Measurements from ENCODE around the gene GAGE13. TPM values are rescaled to one million over a fixed set of nuclear protein-coding genes. Genes with fewer than 3 reads are reported as not detected.
"Not testable (repeated sequence)": the region's sequence is repeated elsewhere in the genome, so short reads cannot be mapped to it uniquely, and the experiment has no call there.

The GAGE13 gene
- total RNA-seq, 4 donors from 2014 or later, result not detected

DNA sequence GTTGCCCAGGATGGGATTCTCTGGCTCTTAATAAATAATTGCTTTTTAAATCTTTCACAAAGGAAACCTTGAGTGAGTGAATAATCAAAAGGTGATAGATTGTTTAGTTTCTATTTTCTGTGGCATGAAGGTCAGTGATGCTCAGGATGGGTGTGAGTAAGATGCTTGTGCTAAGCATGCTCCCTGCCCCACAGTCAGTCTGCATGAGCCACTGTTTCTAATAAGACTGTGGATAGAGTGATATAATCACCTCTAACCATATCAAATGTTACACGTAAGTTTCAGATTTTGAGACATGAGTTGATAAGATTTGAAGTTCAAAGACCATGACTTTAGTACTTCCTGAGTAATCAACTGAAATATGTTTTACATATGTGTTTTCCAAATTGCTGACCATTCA, 30.7 kb upstream of the GAGE13 start:
- Histone ChIP-seq H3K27me3 (no peaks in the 10 kb centered on the region), H3K4me1 (no peaks in the 10 kb centered on the region), H3K9me3 (no peaks in the 10 kb centered on the region), H3K27ac (no peak overlapping the region), H3K4me3 (no peak overlapping the region), H3K36me3 (no peaks in the 10 kb centered on the region)
- TF ChIP-seq POLR2A (IDR thresholded peaks at IDR 0.05), result no peak
- TF ChIP-seq, protein P1, sequence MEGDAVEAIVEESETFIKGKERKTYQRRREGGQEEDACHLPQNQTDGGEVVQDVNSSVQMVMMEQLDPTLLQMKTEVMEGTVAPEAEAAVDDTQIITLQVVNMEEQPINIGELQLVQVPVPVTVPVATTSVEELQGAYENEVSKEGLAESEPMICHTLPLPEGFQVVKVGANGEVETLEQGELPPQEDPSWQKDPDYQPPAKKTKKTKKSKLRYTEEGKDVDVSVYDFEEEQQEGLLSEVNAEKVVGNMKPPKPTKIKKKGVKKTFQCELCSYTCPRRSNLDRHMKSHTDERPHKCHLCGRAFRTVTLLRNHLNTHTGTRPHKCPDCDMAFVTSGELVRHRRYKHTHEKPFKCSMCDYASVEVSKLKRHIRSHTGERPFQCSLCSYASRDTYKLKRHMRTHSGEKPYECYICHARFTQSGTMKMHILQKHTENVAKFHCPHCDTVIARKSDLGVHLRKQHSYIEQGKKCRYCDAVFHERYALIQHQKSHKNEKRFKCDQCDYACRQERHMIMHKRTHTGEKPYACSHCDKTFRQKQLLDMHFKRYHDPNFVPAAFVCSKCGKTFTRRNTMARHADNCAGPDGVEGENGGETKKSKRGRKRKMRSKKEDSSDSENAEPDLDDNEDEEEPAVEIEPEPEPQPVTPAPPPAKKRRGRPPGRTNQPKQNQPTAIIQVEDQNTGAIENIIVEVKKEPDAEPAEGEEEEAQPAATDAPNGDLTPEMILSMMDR (IDR thresholded peaks at IDR 0.05), result no peak
- DNase-seq (ENCODE audit: low spot score in 2 of 2), result no peak
- 88 to 92% methylated on average over 1 of the region's 1 CpG for WGBS, 2 donors

DNA sequence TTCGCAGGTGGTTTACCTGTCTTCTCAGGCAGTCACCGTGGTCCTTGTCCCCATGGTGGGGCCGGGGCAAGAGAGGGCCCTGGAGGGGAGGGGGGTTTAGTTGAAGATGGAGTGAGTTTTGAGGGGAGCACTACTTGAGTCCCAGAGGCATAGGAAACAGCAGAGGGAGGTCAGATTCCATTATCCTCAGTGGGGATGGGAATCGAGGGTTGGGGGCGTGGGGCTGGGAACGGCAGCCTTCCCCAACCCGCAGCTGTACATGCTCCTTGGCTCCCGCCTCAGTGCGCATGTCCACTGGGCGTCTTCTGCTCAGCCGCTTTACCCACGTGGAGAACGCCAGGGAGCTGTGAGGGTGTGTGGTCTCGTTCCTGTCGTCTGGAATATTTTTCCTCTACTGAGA, 28.0 kb upstream of the GAGE13 start, which contains the start of gene GAGE10:
TSS of gene GAGE10 (plus strand) at position 301 of the 400 bp plus-strand sequence. CDS start 1,214 bp downstream, outside the sequence.
- Histone ChIP-seq H3K4me3 (no peak within 1 kb of the TSS), H3K27me3 (peaks cover 0 to 4% of the 10 kb centered on the region in 2 donors), H3K9me3 (no peaks in the 10 kb centered on the region), H3K27ac (no peak within 1 kb of the TSS), H3K36me3 (no peaks in the 10 kb centered on the region), H3K4me1 (no peaks in the 10 kb centered on the region)
- 69 to 91% methylated on average over 11 to 14 of the region's 15 CpGs for WGBS, 2 donors
- no peak for DNase-seq (ENCODE audit: low spot score in 2 of 2)
- TF ChIP-seq EP300 (IDR thresholded peaks at IDR 0.05), result no peak
- TF ChIP-seq POLR2A (IDR thresholded peaks at IDR 0.05), result no peak
- TF ChIP-seq, protein P1 (IDR thresholded peaks at IDR 0.05), result no peak

DNA sequence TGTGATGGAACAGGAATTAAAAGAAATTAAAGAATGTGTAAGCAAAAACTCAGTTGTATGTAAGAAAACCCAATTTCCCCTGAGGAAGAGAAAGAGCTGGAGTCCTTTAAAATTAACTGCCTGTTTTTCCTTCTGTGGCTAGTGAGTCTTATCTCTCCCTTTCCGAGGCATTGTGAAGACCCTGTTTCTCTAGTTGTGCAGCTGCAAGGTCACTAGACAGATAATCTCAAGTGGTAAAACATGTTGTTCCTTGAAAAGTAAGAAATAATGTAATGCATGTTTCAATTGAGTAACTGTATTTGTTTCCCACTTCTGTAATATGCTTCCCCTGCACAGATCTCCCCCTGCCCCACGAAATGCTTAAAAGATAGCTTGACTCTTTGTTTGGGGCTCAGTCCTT, 23.6 kb upstream of the GAGE13 start:
- not testable (repeated sequence) for H3K4me1 ChIP-seq; H3K27me3 ChIP-seq; H3K4me3 ChIP-seq; H3K36me3 ChIP-seq; H3K27ac ChIP-seq; H3K9me3 ChIP-seq; DNase-seq (ENCODE audit: low spot score in 2 of 2)
- 52 to 57% methylated on average over 2 of the region's 2 CpGs for WGBS, 2 donors

DNA sequence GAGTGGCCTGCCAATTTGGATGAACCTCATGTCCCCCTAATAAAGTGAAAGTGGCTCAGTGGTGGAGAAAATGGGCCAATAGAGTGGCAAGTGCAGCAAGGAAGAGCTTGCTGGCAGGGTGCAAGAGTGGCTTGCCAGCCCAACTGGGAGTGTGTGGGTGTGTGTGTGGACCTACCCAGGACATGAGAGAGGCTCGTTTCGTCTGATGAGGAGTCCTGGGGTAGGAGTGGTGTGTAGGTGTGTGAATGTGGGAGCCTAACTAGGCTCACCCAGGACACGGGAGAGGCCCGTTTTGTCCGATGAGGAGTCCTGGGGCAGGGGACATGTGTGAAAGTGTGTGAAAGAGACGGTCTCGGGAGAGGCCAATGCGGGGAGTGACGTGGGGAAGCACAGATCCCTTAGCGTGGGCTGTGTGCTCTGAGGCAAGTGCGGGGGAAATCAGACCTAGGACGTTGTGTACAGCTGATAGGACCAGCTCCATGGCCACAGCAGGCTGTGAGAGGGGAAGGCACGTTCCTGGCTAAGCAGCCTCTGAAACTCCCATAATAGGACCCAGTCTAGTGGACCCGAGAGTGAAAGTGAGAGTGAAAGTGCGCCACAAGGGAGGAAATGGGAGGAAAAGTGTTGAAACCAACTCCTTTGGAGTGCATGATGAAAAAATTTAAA, 22.6 kb upstream of the GAGE13 start:
- 29 to 60% methylated on average over 14 to 15 of the region's 15 CpGs for WGBS, 2 donors
- Histone ChIP-seq H3K9me3 (no peaks in the 10 kb centered on the region), H3K27ac (peak overlapping the region; percentile 54 to 78 (median 72)), H3K27me3 (peaks cover 0 to 4% of the 10 kb centered on the region in 2 donors), H3K4me3 (peak overlapping the region; percentile 19 to 44 (median 37)), H3K36me3 (no peaks in the 10 kb centered on the region), H3K4me1 (peaks cover 0 to 5% (median 0%) of the 10 kb centered on the region in 4 donors)
- DNase-seq (ENCODE audit: low spot score in 2 of 2), result peak in 1 of 2 donors; percentile 5
- TF ChIP-seq, protein P1 (IDR thresholded peaks at IDR 0.05), result no peak
- no peak for TF ChIP-seq POLR2A (IDR thresholded peaks at IDR 0.05)
- no peak for TF ChIP-seq EP300 (IDR thresholded peaks at IDR 0.05)

DNA sequence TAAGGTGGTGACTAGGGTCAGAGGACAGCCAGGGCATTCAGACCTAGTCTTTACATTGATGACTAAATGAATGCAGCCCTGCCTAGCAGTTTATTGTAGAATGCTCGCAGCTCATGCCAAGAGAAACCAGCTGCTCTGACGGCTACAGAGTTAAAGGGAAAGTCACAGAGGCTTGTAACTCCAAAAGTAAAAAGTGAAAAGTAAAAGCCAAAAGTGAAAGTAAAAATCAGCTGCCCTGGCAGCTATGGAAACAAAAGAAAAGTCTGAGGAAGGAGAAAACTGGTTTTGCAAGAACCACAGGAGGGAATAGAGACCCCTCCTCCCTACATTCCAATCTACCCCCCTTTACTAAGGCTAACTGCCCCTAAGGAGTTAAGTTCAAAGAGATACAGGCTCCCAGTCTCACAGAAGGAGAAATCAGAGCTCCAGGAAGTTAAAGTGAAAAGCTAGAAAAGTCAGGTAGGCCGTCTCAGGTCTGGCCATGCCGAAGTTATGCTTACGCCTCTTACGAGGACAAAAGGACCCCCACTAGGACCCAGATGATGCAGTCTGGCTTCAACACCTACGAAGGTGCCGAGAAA, 21.9 kb upstream of the GAGE13 start:
- Histone ChIP-seq H3K4me3 (peak overlapping the region; percentile 19 to 44 (median 37)), H3K27me3 (peaks cover 0 to 4% of the 10 kb centered on the region in 2 donors), H3K36me3 (no peaks in the 10 kb centered on the region), H3K27ac (peak overlapping the region; percentile 54 to 78 (median 72)), H3K9me3 (no peaks in the 10 kb centered on the region), H3K4me1 (peaks cover 0 to 5% (median 0%) of the 10 kb centered on the region in 4 donors)
- DNase-seq (ENCODE audit: low spot score in 2 of 2), result no peak
- TF ChIP-seq POLR2A (IDR thresholded peaks at IDR 0.05), result no peak
- TF ChIP-seq, protein P1 (IDR thresholded peaks at IDR 0.05), result no peak
- TF ChIP-seq EP300 (IDR thresholded peaks at IDR 0.05), result no peak
- WGBS, 2 donors, result 3 to 34% methylated on average over 8 of the region's 8 CpGs

Measured in tibial nerve (tissue), 4 donors.